Measurements from ENCODE around the gene MEAK7.

DNA sequence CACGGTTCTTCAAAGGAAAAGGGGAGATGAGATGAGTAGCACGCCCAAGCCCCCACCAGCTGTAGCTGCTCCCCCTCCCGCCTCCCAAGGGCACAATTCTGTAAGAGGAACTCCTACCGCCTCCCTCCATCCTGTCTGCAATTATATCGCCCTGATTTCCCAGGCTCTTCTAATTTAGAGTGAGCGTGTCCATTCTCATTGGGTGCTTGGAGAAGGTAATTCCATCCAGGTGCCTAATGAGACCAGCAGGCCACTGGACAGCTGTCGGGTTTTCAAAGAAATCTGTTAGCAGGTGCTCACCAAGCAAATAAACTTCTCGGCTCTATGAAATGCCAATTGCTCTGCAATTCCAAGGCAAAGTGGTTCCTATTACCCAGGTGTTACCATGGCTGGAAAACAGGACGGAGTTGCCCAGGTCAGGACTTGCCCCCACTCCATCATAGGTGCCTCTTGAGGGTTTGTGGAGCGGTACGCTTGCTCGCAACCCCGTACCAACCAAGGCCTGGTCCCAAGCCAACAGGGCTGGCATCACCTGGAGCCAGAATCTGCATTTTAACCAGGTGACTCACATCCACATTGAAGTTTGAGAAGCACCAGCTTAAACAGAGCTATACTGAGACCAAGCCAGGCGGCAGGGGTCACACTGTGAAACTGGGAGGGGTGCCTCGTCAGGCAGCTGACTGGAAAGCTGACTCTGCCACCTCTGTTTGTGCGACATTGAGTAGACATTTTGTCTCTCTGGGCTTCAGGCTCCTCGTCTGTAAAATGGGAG lies 16.5 kb upstream of the MEAK7 start:
- TF ChIP-seq, protein P1, sequence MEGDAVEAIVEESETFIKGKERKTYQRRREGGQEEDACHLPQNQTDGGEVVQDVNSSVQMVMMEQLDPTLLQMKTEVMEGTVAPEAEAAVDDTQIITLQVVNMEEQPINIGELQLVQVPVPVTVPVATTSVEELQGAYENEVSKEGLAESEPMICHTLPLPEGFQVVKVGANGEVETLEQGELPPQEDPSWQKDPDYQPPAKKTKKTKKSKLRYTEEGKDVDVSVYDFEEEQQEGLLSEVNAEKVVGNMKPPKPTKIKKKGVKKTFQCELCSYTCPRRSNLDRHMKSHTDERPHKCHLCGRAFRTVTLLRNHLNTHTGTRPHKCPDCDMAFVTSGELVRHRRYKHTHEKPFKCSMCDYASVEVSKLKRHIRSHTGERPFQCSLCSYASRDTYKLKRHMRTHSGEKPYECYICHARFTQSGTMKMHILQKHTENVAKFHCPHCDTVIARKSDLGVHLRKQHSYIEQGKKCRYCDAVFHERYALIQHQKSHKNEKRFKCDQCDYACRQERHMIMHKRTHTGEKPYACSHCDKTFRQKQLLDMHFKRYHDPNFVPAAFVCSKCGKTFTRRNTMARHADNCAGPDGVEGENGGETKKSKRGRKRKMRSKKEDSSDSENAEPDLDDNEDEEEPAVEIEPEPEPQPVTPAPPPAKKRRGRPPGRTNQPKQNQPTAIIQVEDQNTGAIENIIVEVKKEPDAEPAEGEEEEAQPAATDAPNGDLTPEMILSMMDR (IDR thresholded peaks at IDR 0.05), result no peak
- TF ChIP-seq POLR2A (IDR thresholded peaks at IDR 0.05), result no peak
